Gastrocnemius medialis (tissue), 4 donors: ENCODE measurements around the gene NDUFB8. TPM values are rescaled to one million over a fixed set of nuclear protein-coding genes. Genes with fewer than 3 reads are reported as not detected.

Source experiments
- ATAC-seq, 2 donors: fragments of 150-250 bp; one replicate each; pipeline ENCODE4 v1.9.1; 2016
- DNase-seq, 2 donors: peaks; one replicate each; pipeline ENCODE4 v3.0.0-alpha.2; 2019
- H3K27ac ChIP-seq, 4 donors: fragments of 200-600 bp; sonication (generic); 1 replicate in 1 of 4; 2 replicates in 3 of 4; pipeline ENCODE4 v1.5.1; 2016 to 2018; ENCODE audit warnings: mild to moderate bottlenecking in 2 of 4, moderate library complexity in 1 of 4
- H3K27me3 ChIP-seq, 3 donors: fragments of 200-600 bp; sonication (generic) in 2 of 3; 1 replicate in 1 of 3; 2 replicates in 2 of 3; pipeline versions ENCODE4 v1.5.1 to v1.6.0; 2016 to 2019; ENCODE audit warnings: mild to moderate bottlenecking in 1 of 3, moderate library complexity in 1 of 3
- H3K36me3 ChIP-seq, 2 donors: fragments of 200-600 bp; sonication (generic) in 1 of 2; one replicate each; pipeline ENCODE4 v1.5.1; 2017 to 2018
- H3K4me1 ChIP-seq, 2 donors: fragments of 200-600 bp; sonication (generic) in 1 of 2; one replicate each; pipeline ENCODE4 v1.5.1; 2016 to 2017; ENCODE audit warnings: mild to moderate bottlenecking in 2 of 2
- H3K4me3 ChIP-seq, 4 donors: fragments of 200-600 bp; sonication (generic) in 3 of 4; 1 replicate in 1 of 4; 2 replicates in 3 of 4; pipeline ENCODE4 v1.5.1; 2016 to 2019; ENCODE audit warnings: mild to moderate bottlenecking in 2 of 4
- H3K9me3 ChIP-seq, 3 donors: fragments of 200-600 bp; sonication (generic) in 2 of 3; 1 replicate in 1 of 3; 2 replicates in 2 of 3; pipeline ENCODE4 v1.5.1; 2016 to 2019
- CTCF ChIP-seq, 5 experiments: fragments of 450-650 bp in 3 of 5; fragments of 200-600 bp in 2 of 5; sonication (generic) in 2 of 5; IDR thresholded peaks in 4 of 5; conservative IDR thresholded peaks in 1 of 5; 1 replicate in 4 of 5; 2 replicates in 1 of 5; pipeline ENCODE4 v1.5.1; 2016 to 2019; ENCODE audit warnings: antibody characterized with exemption in 5 of 5, mild to moderate bottlenecking in 3 of 5, moderate library complexity in 3 of 5
- POLR2A ChIP-seq, 2 donors: fragments of 450-650 bp; IDR thresholded peaks; one replicate each; pipeline ENCODE4 v1.6.1; 2017; ENCODE audit warnings: antibody characterized with exemption in 2 of 2, mild to moderate bottlenecking in 2 of 2, moderate library complexity in 2 of 2
- in situ Hi-C, 4 donors: fragments of 200-750 bp; cut with MboI; loops; one replicate each; pipeline versions ENCODE4 v1.15.0 to v1.8.0; 2017; ENCODE audit warnings: low sequenced_read_pairs in 4 of 4
- intact Hi-C: fragments of 100-400 bp; cut with DNase I; formaldehyde crosslinking; loops from one replicate; pipeline ENCODE4 v1.15.1; 2023; ENCODE audit warnings: low total_unique reads
- total RNA-seq, 4 donors: library from RNA; depleted of rRNA; stranded (reverse); fragments of >200 nt; gene quantifications; one replicate each; pipeline versions ENCODE4 v1.1.0 to v1.2.3, GENCODE V29; 2016

Gene NDUFB8
- total RNA-seq, 4 donors from 2014 or later = 170 to 229 (median 219) TPM

- intact Hi-C loops (no loop called here), in situ Hi-C loops (loop anchor here in 2 of 4 donors (5.0 to 25.0 kb wide), 2 partner anchors 86 to 186 kb away; partner anchors contain the start of genes PKD2L1 (in 1 of the 2) and SCD (in 1 of the 2))
- no peaks in the 10 kb centered on the region for H3K27me3 ChIP-seq
- no peaks in the 10 kb centered on the region for H3K9me3 ChIP-seq
- DNase-seq (no peak), ATAC-seq (no peak)
- H3K36me3 ChIP-seq = peaks cover 0 to 46% of the 10 kb centered on the region in 2 donors
- peaks cover 20 to 22% of the 10 kb centered on the region in 2 donors for H3K4me1 ChIP-seq
- H3K27ac ChIP-seq = no peak overlapping the region
- no peak for TF ChIP-seq POLR2A (IDR thresholded peaks at IDR 0.05)
- TF ChIP-seq CTCF (IDR thresholded peaks at IDR 0.05 in 4 of 5, conservative IDR thresholded peaks at IDR 0.05 in 1 of 5) = no peak
- H3K4me3 ChIP-seq = no peak overlapping the region
These were observed 6.7 kb downstream of the NDUFB8 start for GRCh38 chr10:100522945-100523344.

- Histone ChIP-seq H3K36me3 (peaks cover 0 to 45% of the 10 kb centered on the region in 2 donors), H3K27me3 (no peaks in the 10 kb centered on the region), H3K4me3 (no peak overlapping the region), H3K9me3 (no peaks in the 10 kb centered on the region), H3K4me1 (peaks cover 21 to 22% of the 10 kb centered on the region in 2 donors), H3K27ac (peak overlapping the region in 1 of 4 donors; percentile 23)
- TF ChIP-seq CTCF (IDR thresholded peaks at IDR 0.05 in 4 of 5, conservative IDR thresholded peaks at IDR 0.05 in 1 of 5) = no peak
- TF ChIP-seq POLR2A (IDR thresholded peaks at IDR 0.05) = no peak
- intact Hi-C loops (no loop called here), in situ Hi-C loops (loop anchor here in 2 of 4 donors (5.0 to 25.0 kb wide), 2 partner anchors 85 to 185 kb away; partner anchors contain the start of genes PKD2L1 (in 1 of the 2) and SCD (in 1 of the 2))
- ATAC-seq (no peak), DNase-seq (no peak)
These were observed 7.4 kb downstream of the NDUFB8 start for GRCh38 chr10:100522107-100522801.

- DNase-seq (no peak), ATAC-seq (no peak)
- no peak for TF ChIP-seq POLR2A (IDR thresholded peaks at IDR 0.05)
- no peak for TF ChIP-seq CTCF (IDR thresholded peaks at IDR 0.05 in 4 of 5, conservative IDR thresholded peaks at IDR 0.05 in 1 of 5)
- Histone ChIP-seq H3K27ac (no peak overlapping the region), H3K27me3 (no peaks in the 10 kb centered on the region), H3K9me3 (no peaks in the 10 kb centered on the region), H3K4me3 (no peak overlapping the region), H3K4me1 (peaks cover 25 to 30% of the 10 kb centered on the region in 2 donors), H3K36me3 (peaks cover 0 to 30% of the 10 kb centered on the region in 2 donors)
- in situ Hi-C loops (loop anchor here in 2 of 4 donors (5.0 to 25.0 kb wide), 2 partner anchors 84 to 184 kb away; partner anchors contain the start of genes PKD2L1 (in 1 of the 2) and SCD (in 1 of the 2)), intact Hi-C loops (no loop called here)
These were observed 8.9 kb downstream of the NDUFB8 start for GRCh38 chr10:100520811-100521210.

GRCh38 chr10:100519311-100520051, 10.2 kb downstream of the NDUFB8 start, which contains the start of gene SEC31B:
TSS of gene SEC31B (minus strand) at chr10:100519861. CDS start at chr10:100516952, 2,909 bp downstream.
- Histone ChIP-seq H3K4me3 (peak within 1 kb of the TSS; percentile 59 to 70 (median 67)), H3K9me3 (no peaks in the 10 kb centered on the region), H3K36me3 (peaks cover 0 to 18% of the 10 kb centered on the region in 2 donors), H3K27ac (peak within 1 kb of the TSS; percentile 69 to 82 (median 79)), H3K4me1 (peaks cover 27 to 31% of the 10 kb centered on the region in 2 donors), H3K27me3 (no peaks in the 10 kb centered on the region)
- ATAC-seq = peak; percentile 39 to 46
- intact Hi-C loops (loop anchor here (5.0 kb wide), 1 partner anchor 147 kb away; no protein-coding TSS in a partner anchor), in situ Hi-C loops (loop anchor here (5.0 to 25.0 kb wide), 4 partner anchors 82 to 182 kb away; partner anchors contain the start of genes SCD (in 3 of the 4) and PKD2L1 (in 1 of the 4))
- DNase-seq = peak; percentile 44 to 67
- TF ChIP-seq CTCF (IDR thresholded peaks at IDR 0.05 in 4 of 5, conservative IDR thresholded peaks at IDR 0.05 in 1 of 5) (no peak), POLR2A (IDR thresholded peaks at IDR 0.05) (peak; percentile 56)
